DMS 273 (cell line): ENCODE data around the gene WSCD1.

ENCODE experiments used
- DNase-seq: peaks from one replicate; lab custom pipeline; 2025; ENCODE audit not compliant: unreplicated experiment; lab: John Stamatoyannopoulos, UW

Gene WSCD1

GRCh38 chr17:6147042-6147441, 76.9 kb downstream of the WSCD1 start:
- DNase-seq: no peak

DNA sequence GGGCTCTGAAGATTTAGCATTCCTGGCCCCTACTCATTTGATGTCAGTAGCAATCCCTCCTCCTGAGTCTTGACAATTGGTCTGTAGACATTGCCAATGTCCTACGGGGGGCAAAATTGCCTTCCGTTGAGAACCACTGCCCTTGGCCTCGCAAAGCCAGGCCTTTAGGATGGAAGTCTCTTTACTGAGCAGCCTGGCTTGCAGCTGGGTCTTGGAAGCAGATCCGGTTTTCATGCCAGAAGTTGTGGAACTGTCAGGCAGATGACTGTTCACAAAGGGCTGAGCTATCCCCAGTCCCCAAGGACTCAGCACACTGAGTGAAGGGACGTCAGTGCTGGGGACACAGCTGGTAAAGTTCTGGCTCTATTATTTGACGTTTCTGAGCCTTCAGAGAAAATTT, 83.2 kb downstream of the WSCD1 start:
- no peak for DNase-seq

DNA sequence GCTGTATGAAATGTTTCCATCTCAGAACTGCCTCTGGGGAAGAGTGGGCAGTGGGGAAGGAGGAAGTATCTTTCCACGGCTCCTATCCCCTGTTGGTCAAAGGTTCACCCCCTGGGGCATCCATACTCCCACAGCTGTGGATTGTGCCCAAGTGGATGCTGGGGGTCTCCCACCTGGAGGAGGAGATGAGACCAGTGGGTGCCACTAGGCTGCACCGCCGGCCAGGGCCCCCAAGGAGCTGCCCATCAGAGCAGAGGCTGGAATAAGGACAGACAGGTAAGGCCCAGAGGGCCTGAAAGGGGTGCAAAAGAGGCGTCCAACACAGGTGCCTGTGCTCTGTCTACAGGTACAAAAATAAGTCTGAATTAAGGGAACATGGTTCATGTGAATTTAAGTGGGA, 87.5 kb downstream of the WSCD1 start:
- DNase-seq: no peak

DNA sequence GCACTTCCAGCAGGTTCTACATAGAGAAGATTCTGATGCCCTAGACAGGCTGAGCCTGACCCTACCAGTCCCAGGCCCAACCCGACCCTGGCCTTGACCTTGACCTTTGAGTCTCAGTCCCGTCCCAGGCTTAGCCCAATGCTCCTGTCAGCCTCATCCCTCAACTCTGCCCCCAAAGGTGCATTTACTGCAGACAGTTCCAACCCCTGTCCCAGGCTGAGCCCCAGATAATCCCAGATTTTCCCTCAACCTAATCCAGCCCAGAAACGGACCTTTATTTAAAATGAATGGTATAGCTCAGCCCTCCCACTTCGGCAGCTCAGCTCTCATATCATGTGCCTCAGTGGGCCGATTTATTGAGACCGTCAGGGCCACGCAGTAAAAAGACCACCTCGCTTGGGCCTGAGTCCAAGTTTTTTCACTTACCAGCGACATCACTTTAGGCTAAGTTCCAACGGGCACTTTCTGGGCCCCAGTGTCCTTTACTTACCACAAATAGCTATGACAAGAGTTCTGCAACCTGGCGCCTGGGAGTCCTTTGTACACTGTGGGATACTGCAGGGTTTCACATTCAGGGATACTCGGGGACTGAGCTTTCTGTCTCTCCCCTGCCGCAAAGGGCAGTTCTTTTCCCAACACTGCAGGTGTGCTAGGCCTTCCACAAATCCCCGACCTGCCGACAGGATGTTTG, 89.5 kb downstream of the WSCD1 start:
- DNase-seq: no peak

- no peak for DNase-seq
Observed at GRCh38 chr17:6160232-6160555, 90.0 kb downstream of the WSCD1 start.

DNA sequence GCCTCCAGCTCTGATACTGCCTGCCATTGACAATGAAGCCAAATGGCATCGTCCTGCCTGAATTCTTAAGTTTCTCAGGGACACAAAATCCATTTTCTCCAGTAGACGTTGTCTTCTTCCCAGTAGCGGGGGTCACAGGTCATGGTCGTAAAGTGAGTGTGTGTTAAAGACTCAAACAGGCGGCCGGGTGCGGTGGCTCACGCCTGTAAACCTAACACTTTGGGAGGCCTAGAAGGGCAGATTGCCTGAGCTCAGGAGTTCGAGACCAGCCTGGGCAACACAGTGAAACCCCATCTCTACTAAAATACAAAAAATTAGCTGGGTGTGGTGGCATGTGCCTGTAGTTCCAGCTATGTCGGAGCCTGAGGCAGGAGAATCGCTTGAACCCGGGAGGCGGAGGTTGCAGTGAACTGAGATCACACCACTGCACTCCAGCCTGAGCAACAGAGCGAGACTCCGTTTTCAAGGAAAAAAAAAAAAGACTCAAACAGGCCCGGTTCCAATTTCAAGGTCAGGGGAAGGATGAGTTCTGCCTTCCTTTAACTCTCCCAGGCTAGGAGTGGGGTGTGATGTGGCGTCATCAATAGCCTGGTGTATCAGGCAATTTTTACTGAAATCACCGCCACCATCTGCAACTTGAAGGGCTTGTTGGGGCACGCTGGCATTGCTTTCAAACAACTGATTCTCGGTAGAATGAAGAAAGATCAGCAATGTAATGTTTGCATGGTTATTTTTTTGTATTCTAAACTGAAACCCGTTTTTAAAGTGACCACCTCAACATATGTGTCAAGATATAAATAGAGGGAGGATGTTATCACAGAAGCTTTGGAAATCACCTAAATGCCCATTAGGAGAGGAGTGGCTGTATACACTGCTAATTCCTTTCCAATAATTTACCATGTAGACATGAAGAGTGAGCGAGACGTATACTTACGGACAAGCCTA, 91.0 kb downstream of the WSCD1 start:
- DNase-seq: peak; percentile 10

DNA sequence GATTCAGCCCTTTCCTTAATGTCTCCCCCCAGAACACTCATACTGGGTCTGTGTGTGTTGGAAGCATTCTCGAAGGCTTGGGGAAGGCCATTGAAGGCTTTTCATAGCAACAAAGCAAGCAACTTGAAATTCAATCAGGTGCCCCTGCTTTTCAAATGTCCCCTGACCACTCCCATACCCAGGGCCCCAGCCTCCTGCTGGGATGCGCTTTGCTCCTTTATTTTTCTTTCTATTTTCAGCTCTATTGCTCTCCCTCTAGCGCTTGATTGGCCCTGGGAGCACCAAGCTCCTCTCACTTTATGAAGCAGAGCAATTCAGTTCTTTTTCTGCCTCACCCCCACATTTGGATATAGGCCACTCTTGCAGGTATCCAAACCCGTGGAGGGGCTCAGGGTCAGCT, 92.0 kb downstream of the WSCD1 start:
- DNase-seq: no peak

- DNase-seq: peak; percentile 16
Observed at GRCh38 chr17:6162892-6163291, 92.7 kb downstream of the WSCD1 start.

- peak; percentile 84 for DNase-seq
Observed at GRCh38 chr17:6163612-6164333, 93.6 kb downstream of the WSCD1 start.

DNA sequence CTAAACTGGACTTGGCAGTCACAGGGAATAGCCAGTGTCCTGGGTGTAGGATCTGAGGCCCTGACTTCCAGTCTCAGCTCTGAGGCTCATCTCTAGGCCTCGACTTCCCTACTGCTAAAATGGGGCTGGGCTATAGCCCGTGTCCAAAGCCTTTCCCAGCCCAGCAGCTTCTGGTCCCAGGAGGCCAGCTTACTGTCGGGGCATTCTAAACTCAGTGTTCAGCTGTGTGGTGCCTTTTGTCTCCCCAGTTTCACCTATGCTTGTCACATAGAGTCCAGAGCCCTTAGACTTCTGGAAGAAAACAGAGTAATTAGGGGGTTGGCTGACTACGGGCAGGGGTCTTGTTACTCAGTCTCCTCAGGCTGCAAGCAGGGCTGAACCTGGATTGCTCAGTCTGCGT, 94.8 kb downstream of the WSCD1 start:
- DNase-seq: no peak

DNA sequence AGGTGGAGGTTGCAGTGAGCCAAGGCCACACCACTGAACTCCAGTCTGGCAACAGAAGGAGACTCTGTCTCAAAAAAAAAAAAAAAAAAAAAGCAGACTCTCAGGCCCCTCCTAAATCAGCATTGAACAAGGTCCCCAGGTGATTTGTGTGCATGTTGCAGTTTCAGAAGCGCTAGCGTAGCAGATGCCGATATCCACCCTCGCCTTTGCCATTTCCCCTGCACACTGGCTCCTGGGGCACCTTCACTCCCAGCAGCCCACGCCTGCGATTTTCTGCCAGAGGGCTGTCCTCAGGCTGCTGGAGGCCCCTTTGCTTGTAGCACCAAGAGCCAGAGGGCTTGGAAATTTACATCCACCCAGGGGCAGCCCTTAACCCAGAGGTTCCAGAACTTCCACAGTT, 95.6 kb downstream of the WSCD1 start:
- DNase-seq: no peak

DNA sequence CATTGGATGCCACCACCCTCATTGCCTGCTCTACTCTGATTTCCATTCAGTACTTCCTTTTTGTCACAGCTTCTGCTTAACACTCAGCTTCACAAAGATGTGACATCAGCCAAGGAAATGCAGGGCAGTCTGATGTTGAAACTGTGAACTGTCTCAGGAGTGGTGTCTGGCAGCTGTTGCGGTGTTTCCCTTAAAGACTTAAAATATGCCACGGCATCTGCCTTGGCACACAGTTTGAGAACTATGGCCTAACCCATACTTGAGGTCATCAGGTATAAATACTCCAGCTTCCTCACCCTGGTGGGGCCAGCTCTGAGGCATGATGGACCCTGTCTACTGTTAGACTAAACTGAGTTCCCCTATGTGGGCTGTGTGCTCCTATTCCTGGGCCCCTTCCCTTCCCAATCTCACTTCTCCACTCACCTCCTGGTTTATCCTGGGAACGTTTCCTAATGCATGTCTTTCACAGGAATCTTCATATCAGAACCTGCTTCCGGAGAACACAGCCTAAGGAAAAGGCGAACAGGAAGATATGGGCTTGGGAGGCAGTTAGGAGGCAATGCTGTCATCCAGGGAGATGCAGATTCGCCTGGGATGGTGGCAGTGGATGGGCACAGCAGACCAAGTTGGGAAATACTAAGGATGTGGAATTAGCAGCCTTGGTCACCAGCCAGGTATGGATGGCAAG, 96.5 kb downstream of the WSCD1 start:
- DNase-seq: peak; percentile 65

DNA sequence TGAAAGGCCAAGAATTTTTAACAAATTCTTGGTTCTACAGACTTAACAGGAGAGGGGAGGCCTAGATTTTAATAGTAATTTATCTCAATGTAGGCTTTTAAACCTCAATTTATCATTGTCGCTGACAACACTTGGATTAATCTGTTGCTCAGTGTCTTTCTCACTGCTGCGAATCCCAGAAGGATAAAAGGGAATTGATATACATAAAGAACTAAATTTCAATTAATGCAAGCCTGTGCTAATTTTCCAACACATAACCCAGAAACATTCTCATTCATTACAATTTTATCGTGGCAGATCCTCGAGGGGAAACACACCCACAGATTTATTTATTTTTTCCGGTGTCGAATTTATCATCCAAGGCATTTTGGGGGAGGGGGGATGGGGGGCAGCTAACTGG, 98.1 kb downstream of the WSCD1 start:
- DNase-seq: no peak

DNA sequence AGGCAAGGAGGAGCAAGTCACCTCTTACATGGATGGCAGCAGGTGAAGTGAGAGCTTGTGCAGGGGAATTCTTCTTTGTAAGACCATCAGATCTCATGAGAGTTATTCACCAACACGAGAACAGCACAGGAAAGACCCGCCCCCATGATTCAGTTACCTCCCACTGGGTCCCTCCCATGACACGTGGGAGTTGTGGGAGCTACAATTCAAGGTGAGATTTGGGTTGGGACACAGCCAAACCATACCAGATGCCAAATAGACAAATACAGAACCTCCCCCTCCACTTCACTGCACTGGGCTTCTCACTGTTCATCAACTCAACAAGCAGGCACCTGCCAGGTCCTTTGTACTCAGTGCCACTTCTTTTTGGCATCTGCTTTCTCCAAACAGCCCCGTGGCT, 100.2 kb downstream of the WSCD1 start:
- peak; percentile 6 for DNase-seq

DNA sequence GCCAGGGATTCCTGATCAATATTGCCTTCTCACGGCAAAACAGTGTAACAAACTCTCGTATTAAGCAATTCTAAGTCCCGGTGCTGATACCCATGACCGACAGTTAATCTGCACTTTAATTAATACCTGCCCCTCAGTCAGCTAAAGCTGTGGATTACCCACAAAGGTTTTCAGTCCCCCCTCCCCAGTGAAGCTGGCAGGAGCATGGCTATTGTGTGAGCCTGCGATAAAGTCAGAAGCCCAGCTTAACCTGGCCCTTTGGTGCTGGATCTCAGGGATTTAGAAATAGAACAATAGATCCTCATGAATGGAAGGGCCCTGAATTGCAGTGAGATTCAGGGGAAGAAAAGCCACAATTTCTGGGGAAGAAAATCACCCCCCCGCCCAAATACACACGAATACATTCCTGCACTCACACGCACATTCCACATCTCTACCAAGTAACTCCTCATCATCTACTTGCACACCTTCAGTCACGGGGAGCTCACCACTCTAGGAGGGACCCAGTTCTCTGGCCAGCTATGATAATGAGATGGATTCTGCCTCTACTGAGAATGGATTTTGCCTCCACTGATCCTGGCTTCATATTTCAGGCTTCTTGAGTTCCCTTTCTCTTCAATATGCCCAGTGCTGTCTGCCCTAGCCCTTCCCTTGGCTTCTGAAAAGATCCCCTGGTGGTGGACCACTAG, 102.6 kb downstream of the WSCD1 start:
- no peak for DNase-seq

DNA sequence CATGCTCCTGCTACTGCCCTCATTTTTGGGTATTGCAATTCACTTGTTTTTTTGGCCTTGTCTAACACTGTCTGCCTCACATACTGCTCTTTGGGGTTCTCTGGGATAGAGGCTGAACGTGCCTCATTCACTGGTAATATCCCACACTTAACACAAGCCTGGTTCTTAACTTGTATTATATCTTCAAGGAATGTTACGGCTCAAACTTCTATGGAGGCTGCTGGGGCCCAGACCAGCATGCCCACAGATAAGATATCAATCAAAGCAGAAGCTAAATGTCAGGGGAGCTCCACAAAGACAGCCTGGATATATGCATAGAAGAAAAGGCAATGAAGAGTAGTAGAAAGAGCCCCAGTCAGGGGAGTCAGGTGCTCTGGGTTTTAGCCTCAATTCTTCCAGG, 103.5 kb downstream of the WSCD1 start:
- DNase-seq: no peak
